ENCODE results near the gene NAV1. TPM values are rescaled to one million over a fixed set of nuclear protein-coding genes. Genes with fewer than 3 reads are reported as not detected.
A peak's percentile ranks its signal among the peaks of the same experiment; 100 is the strongest.

Gene NAV1
- total and polyA plus RNA-seq, 10 donors = 1.1 to 37.2 (median 20.3) TPM

DNA sequence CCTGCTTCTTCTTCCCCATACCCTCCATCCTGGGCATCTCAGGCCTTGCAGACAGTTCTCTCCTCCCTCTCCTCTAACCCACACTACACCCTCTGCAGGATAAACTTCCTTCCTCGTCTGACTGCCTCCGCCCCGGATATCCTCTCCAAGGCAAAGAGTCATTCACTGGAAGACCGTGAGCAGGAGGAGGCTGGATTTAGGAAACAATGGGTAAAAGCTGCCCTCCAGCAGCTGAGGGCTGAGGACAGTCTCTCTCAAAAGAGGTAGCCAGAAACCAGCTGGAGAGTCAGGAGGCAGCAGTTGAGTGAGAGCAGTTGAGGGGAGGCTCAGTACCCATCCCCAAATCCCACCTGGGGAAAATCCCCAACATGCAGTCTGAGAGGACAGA is 33.4 kb upstream of the NAV1 start:
- no peak for DNase-seq
- H3K27me3 ChIP-seq (replicated peaks in 1 of 7) = no peaks in the 10 kb centered on the region
- peak overlapping the region; percentile 52 to 92 (median 66) for H3K4me3 ChIP-seq
- H3K9me3 ChIP-seq = no peaks in the 10 kb centered on the region
- WGBS, 5 donors = 10 to 17% (median 13%) methylated on average over 4 of the region's 4 CpGs
- TF ChIP-seq POLR2AphosphoS5 (IDR thresholded peaks at IDR 0.05) (peak in 2 of 3 donors; percentile 41 to 76), POLR2A (IDR thresholded peaks at IDR 0.05) (no peak), CTCF (IDR thresholded peaks at IDR 0.05 in 8 of 11, conservative IDR thresholded peaks at IDR 0.05 in 3 of 11) (no peak)
- peak overlapping the region; percentile 29 to 93 (median 89) for H3K27ac ChIP-seq
- peaks cover 17 to 76% (median 51%) of the 10 kb centered on the region in 6 donors for H3K4me1 ChIP-seq
- peaks cover 0 to 15% (median 0%) of the 10 kb centered on the region in 6 donors for H3K36me3 ChIP-seq
- intact Hi-C loops (cut with DNase I; ENCODE audit: low total_unique reads) = no loop called here

DNA sequence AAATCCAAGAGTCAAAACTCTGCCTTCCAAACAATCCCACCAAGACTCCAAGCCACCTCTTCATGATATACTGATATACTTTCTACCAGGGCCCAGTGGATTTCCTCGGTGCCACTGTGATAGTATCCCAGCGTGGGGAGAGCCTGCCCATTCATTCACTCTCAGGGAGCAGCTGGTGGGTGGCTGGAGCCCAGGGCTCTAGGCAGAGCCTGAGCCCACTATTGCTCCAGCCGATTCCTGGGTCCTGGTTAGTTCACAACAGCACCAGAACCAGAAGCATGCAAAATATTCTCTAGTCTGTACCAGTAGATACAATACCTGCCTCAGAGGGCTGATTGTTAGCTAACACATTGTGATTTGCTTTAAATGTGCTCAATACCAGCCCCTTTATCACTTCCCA is 32.8 kb upstream of the NAV1 start:
- TF ChIP-seq POLR2AphosphoS5 (IDR thresholded peaks at IDR 0.05) = no peak
- no peak for TF ChIP-seq CTCF (IDR thresholded peaks at IDR 0.05 in 8 of 11, conservative IDR thresholded peaks at IDR 0.05 in 3 of 11)
- no peak for TF ChIP-seq POLR2A (IDR thresholded peaks at IDR 0.05)
- H3K9me3 ChIP-seq = no peaks in the 10 kb centered on the region
- H3K36me3 ChIP-seq = peaks cover 0 to 9% (median 0%) of the 10 kb centered on the region in 6 donors
- H3K4me1 ChIP-seq = peaks cover 17 to 73% (median 53%) of the 10 kb centered on the region in 6 donors
- intact Hi-C loops (cut with DNase I; ENCODE audit: low total_unique reads) = no loop called here
- H3K4me3 ChIP-seq = peak overlapping the region; percentile 52 to 92 (median 66)
- H3K27ac ChIP-seq = peak overlapping the region; percentile 69 to 93 (median 89)
- WGBS, 5 donors = 58 to 74% (median 67%) methylated on average over 3 of the region's 3 CpGs
- no peaks in the 10 kb centered on the region for H3K27me3 ChIP-seq (replicated peaks in 1 of 7)
- no peak for DNase-seq

DNA sequence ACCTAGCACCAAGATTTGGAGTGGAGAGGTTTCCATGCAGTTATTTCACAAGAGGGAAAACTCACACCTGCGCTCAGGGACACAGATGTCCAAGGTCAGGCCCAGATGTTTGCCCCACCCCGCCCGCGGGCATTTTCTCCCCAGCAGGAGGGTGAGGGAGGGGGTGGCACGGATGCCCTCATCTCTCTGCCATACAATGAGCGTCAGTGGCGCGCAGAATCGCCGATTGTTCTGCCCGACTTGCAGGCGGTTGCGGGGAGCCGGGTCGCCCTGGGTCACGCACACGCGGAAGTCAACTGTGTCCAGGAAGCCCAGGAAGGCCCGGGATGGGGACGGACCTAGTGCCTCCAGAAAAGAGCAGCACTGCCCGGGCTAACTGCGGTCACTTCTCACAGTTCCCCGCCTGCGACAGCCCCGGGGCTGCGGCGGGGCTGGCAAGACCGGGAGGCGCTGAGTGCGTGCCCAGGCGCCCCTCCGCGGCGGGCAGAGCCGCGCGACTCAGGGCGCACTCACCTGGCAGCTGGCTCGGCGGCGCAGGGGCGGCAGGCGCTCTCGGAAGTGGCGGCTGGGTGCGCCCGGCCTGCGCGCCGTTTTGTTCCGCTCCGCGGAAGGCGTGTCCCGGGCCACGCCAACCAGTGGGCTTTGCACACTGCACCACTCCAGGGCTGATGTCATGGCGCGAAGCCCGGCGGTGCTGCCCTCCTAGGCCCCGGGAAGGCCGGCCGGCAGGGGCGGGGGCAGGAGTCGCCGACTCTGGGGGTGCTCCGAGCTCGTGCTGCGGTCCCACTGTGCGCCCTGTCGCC is 32.2 kb upstream of the NAV1 start, which contains the start of gene CSRP1:
Gene CSRP1 (minus strand): TSS at position 567 of the 803 bp plus-strand sequence. CDS start 10,820 bp downstream, outside the sequence.
- peaks cover 0 to 7% (median 0%) of the 10 kb centered on the region in 6 donors for H3K36me3 ChIP-seq
- intact Hi-C loops (cut with DNase I; ENCODE audit: low total_unique reads) = no loop called here
- TF ChIP-seq POLR2AphosphoS5 (IDR thresholded peaks at IDR 0.05) (peak; percentile 92 to 95 (median 92)), POLR2A (IDR thresholded peaks at IDR 0.05) (peak in 1 of 3 donors; percentile 42), CTCF (IDR thresholded peaks at IDR 0.05 in 8 of 11, conservative IDR thresholded peaks at IDR 0.05 in 3 of 11) (peak in 1 of 11 experiments; percentile 23)
- WGBS, 5 donors = 0 to 2% (median 0%) methylated on average over 7 to 71 of the region's 71 CpGs
- peak within 1 kb of the TSS; percentile 52 to 92 (median 66) for H3K4me3 ChIP-seq
- no peaks in the 10 kb centered on the region for H3K9me3 ChIP-seq
- peaks cover 21 to 79% (median 56%) of the 10 kb centered on the region in 6 donors for H3K4me1 ChIP-seq
- H3K27ac ChIP-seq = peak within 1 kb of the TSS; percentile 69 to 93 (median 89)
- peak; percentile 97 for DNase-seq
- no peaks in the 10 kb centered on the region for H3K27me3 ChIP-seq (replicated peaks in 1 of 7)

DNA sequence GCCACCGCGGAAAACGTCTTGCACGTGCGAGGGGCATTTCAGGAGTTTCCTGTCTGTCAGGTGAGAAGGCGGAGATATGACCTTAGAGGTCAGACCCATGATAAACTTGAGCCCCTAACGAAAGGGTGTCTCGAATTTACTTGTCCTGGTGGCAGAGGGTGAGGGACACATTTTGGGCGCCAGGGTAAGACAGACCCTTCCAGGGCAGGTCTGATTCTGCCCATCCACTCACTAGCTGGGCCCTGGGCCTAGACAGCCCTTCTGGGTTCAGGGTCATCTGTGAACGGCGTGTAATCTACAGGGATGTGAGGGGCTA is 31.6 kb upstream of the NAV1 start:
- Histone ChIP-seq H3K9me3 (no peaks in the 10 kb centered on the region), H3K27ac (peak overlapping the region; percentile 69 to 93 (median 89)), H3K36me3 (peaks cover 0 to 7% (median 0%) of the 10 kb centered on the region in 6 donors), H3K4me1 (peaks cover 26 to 81% (median 59%) of the 10 kb centered on the region in 6 donors), H3K4me3 (peak overlapping the region; percentile 52 to 92 (median 66)), H3K27me3 (replicated peaks in 1 of 7) (no peaks in the 10 kb centered on the region)
- no peak for TF ChIP-seq CTCF (IDR thresholded peaks at IDR 0.05 in 8 of 11, conservative IDR thresholded peaks at IDR 0.05 in 3 of 11)
- TF ChIP-seq POLR2AphosphoS5 (IDR thresholded peaks at IDR 0.05) = no peak
- TF ChIP-seq POLR2A (IDR thresholded peaks at IDR 0.05) = no peak
- intact Hi-C loops (cut with DNase I; ENCODE audit: low total_unique reads) = no loop called here
- no peak for DNase-seq
- 15 to 26% (median 19%) methylated on average over 9 to 11 of the region's 11 CpGs for WGBS, 5 donors

Measured in spleen (tissue), 11 donors.